ENCODE data around the gene MED27.

The MED27 gene

DNA sequence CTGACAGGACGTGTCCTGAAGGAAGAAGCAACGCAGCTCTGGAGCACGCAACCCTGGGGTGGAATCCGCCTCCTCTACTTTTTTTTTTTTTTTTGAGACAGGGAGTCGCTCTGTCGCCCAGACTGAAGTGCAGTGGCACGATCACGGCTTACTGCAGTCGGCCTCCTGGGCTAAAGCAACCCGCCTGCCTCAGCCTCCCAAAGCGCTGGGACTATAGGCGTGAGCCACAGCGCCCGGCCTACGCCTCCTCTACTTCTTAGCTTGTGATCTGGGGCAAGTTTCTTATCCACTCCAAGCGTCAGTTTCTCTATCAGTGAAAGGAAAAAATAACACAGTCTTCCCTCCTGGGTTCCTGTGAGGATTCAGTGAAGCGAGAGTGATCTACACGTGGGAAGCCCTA, 243.6 kb downstream of the MED27 start:
- TF ChIP-seq, protein P1, sequence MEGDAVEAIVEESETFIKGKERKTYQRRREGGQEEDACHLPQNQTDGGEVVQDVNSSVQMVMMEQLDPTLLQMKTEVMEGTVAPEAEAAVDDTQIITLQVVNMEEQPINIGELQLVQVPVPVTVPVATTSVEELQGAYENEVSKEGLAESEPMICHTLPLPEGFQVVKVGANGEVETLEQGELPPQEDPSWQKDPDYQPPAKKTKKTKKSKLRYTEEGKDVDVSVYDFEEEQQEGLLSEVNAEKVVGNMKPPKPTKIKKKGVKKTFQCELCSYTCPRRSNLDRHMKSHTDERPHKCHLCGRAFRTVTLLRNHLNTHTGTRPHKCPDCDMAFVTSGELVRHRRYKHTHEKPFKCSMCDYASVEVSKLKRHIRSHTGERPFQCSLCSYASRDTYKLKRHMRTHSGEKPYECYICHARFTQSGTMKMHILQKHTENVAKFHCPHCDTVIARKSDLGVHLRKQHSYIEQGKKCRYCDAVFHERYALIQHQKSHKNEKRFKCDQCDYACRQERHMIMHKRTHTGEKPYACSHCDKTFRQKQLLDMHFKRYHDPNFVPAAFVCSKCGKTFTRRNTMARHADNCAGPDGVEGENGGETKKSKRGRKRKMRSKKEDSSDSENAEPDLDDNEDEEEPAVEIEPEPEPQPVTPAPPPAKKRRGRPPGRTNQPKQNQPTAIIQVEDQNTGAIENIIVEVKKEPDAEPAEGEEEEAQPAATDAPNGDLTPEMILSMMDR (IDR thresholded peaks at IDR 0.05; ENCODE audit: low read depth, low read length, missing control alignments): no peak
- in situ Hi-C loops (cut with HindIII; ENCODE audit: low sequenced_read_pairs): no loop called here
- H3K4me3 ChIP-seq (ENCODE audit: low read depth, low read length): no peak overlapping the region
- DNase-seq (ENCODE audit: low read depth): no peak

DNA sequence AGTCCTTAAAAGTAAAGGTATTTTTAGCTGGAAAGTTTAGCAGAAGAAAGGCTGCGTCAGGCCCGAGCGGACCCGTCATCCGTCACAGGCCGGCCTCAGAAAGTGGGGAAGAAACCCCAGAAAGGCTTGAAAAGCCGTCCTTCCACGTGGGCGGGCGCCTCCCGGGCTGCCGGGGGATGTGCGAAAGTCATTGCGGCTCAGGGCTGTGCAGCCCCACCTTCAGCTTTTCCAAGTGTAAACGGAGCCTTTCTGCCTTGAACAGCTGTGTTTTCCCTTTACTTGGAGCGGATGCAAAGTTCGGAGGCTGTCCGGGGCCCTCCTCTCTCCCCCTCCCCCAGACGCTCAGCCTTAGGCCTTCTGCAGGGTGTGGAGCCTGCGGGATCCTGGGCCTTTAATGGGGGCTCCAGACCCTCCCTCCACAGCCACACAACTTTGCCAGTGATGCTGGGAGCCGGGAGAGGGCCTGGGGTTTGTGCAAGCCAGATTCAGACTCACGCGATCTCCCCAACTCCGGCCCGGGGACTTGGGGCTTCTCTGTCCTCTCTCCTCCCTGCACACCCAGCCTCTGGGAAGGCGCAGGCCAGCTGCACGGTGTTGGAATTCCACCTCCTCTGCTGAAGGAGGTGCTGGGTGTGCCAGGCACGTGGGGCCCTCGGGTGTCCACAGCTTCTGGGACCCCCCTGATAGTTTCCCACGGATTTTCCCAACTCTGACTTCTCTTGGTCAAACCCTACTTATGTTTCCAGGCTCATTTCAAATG, 244.3 kb downstream of the MED27 start:
- in situ Hi-C loops (cut with HindIII; ENCODE audit: low sequenced_read_pairs): no loop called here
- TF ChIP-seq, protein P1 (IDR thresholded peaks at IDR 0.05; ENCODE audit: low read depth, low read length, missing control alignments): no peak
- no peak overlapping the region for H3K4me3 ChIP-seq (ENCODE audit: low read depth, low read length)
- no peak for DNase-seq (ENCODE audit: low read depth)

DNA sequence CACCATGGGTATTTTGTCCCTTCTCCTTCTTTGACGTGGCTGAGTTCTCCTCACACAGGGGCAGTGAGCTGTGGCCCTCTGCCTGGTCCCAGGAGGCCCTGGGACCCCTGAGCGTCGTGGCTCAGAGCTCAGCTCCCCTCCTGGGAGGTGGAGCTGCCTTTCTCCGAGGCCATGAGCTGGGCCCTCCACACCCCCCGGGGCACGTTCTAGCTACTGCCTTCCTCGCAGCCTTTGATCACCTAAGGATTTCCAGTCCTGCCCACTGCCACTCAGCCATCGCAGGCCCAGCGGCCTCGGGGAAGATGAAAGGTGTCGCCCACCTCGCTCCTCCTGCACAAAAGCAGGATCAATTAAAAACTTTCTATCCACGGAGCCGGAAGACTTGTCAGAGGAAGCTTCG, 244.9 kb downstream of the MED27 start:
- TF ChIP-seq, protein P1 (IDR thresholded peaks at IDR 0.05; ENCODE audit: low read depth, low read length, missing control alignments): no peak
- no peak overlapping the region for H3K4me3 ChIP-seq (ENCODE audit: low read depth, low read length)
- no peak for DNase-seq (ENCODE audit: low read depth)
- in situ Hi-C loops (cut with HindIII; ENCODE audit: low sequenced_read_pairs): no loop called here

DNA sequence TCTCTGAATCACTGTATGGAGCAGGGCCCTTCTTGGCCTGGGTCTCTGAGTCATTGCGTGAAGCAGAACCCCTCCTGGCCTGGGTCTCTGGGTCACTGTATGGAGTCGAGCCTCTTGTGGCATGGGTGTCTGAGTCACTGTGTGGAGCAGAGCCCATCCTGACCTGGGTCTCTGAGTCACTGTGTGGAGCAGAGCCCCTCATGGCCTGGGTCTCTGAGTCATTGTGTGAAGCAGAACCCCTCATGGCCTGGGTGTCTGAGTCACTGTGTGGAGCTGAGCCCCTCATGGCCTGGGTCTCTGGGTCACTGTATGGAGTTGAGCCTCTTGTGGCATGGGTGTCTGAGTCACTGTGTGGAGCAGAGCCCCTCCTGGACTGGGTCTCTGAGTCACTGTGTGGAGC, 245.8 kb downstream of the MED27 start:
- TF ChIP-seq, protein P1 (IDR thresholded peaks at IDR 0.05; ENCODE audit: low read depth, low read length, missing control alignments): no peak
- in situ Hi-C loops (cut with HindIII; ENCODE audit: low sequenced_read_pairs): no loop called here
- no peak overlapping the region for H3K4me3 ChIP-seq (ENCODE audit: low read depth, low read length)
- DNase-seq (ENCODE audit: low read depth): no peak

DNA sequence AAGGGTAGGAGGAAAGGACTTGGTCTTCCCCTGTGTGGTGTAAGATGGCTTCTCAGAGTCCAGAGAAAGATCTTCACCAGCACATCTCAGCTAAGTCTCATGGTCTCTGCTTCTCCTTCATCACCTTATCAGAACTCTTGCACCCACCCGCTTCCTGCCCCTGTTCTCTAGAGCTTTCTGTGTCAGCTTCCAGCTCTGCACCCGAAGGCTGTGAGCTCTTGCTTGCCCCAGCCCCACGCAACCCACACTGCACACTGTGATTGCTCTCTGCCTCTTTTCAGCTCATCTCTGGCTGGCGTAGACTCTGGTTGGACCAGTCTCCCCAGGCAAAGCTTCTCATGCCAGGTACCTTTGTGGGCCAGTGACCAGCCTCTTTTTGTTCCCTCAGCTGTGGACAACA, 246.6 kb downstream of the MED27 start:
- no peak for DNase-seq (ENCODE audit: low read depth)
- H3K4me3 ChIP-seq (ENCODE audit: low read depth, low read length): no peak overlapping the region
- in situ Hi-C loops (cut with HindIII; ENCODE audit: low sequenced_read_pairs): no loop called here
- TF ChIP-seq, protein P1 (IDR thresholded peaks at IDR 0.05; ENCODE audit: low read depth, low read length, missing control alignments): no peak

DNA sequence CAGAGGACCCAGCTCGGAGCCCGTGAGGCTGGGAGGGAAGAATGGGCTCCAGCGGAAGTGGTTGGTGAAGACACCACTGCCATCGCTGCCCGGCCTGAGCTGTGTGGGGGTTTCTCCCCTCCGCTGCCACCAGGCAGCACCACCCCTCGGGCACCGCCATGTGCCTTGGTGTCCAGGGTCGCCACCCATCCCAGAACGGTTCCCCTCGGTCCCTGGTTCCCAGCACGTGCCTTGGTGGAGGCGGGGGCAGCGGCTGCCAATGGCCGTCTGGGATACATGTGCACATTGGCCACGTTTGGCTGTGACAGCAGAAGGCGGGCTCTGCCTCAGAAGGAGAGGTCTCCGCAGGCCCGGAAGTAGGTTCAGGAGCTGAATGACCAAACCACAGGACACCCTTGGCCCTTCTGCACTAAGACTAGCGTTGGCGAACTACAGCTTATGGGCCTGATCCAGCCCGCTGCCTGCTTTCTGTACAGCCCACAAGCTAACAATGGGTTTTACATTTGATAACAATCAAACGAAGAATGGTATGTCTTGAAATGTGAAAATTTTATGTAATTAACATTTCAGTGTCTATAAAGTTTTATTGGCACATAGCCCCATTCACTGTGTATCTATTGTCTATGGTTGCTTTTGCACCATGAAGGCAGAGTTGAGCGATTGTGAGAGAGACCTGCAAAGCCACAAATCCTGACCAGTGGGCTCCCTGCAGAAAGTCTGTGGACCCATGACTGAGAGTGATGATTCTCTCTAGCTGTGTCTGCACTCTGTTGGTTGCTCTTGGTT, 248.1 kb downstream of the MED27 start:
- in situ Hi-C loops (cut with HindIII; ENCODE audit: low sequenced_read_pairs): no loop called here
- no peak for DNase-seq (ENCODE audit: low read depth)
- TF ChIP-seq, protein P1 (IDR thresholded peaks at IDR 0.05; ENCODE audit: low read depth, low read length, missing control alignments): no peak
- no peak overlapping the region for H3K4me3 ChIP-seq (ENCODE audit: low read depth, low read length)
